HCT116 (cell line): ENCODE results near the gene AUP1. TPM values are rescaled to one million over a fixed set of nuclear protein-coding genes. Genes with fewer than 3 reads are reported as not detected.

ENCODE experiments used
- ATAC-seq: fragments of 200-7000 bp; cut with Tn5 transposase; 2 replicates; pipeline ENCODE4 v1.9.1; 2020; ENCODE audit warnings: mild to moderate bottlenecking, moderate library complexity
- BruUV-seq: library from RNA; stranded (reverse); fragments of 400-500 nt; replicated peaks from 2 replicates; lab custom pipeline; 2021; lab: Mats Ljungman, UMichigan
- CTCF ChIA-PET: fragments of 300-600 bp; sonication (Branson Sonifier 250); formaldehyde crosslinking; loops from one replicate; lab custom pipeline; 2021; ENCODE audit warnings: antibody characterized with exemption; lab: Charles Lee
- POLR2A ChIA-PET: fragments of 300-600, 350-600 bp; sonication (Branson Sonifier 250); formaldehyde crosslinking; loops from one replicate; lab custom pipeline; 2021; ENCODE audit warnings: antibody characterized with exemption; lab: Charles Lee
- RAD21 ChIA-PET, 2 experiments: fragments of 300-600 bp; sonication (Branson Sonifier 250); formaldehyde crosslinking; loops; one replicate each; lab custom pipeline; 2023; ENCODE audit warnings: low total read pairs in 2 of 2; ENCODE audit not compliant: uncharacterized antibody in 2 of 2, unreplicated experiment in 2 of 2, low non-redundant PET in 1 of 2; lab: Charles Lee
- DNase-seq: peaks from one replicate; pipeline ENCODE4 v3.0.0-alpha.2; 2010; ENCODE audit warnings: low read depth, low spot score
- H2AFZ ChIP-seq: fragments of 200-600 bp; shearing (Covaris generic), sonication (generic); 2 replicates; pipeline ENCODE4 v1.6.1; 2017; ENCODE audit warnings: low read depth, mixed run types, mixed read lengths, antibody characterized with exemption, low read length; ENCODE audit not compliant: poor library complexity, severe bottlenecking
- H3K27ac ChIP-seq: 2 replicates; pipeline ENCODE4 v1.5.1; 2012; ENCODE audit warnings: low read depth, low read length
- H3K27me3 ChIP-seq: fragments of 200-600 bp; sonication (generic); 2 replicates; pipeline ENCODE4 v1.6.1; 2016; ENCODE audit warnings: mixed run types, low read length, mixed read lengths; ENCODE audit not compliant: insufficient read depth
- H3K36me3 ChIP-seq, 2 experiments: fragments of 200-500 bp in 1 of 2; fragments of 200-600 bp in 1 of 2; sonication (Bioruptor generic) in 1 of 2; sonication (generic) in 1 of 2; 2 replicates each; pipeline versions ENCODE4 v1.5.1 to v1.6.1; 2014 to 2016; ENCODE audit warnings: low read length in 2 of 2, inconsistent platforms in 1 of 2, mixed read lengths in 1 of 2, mixed run types in 1 of 2; ENCODE audit not compliant: insufficient read depth in 2 of 2, control insufficient read depth in 1 of 2
- H3K4me1 ChIP-seq, 2 experiments: fragments of 200-600 bp in 1 of 2; sonication (generic) in 1 of 2; 2 replicates each; pipeline versions ENCODE4 v1.5.1 to v1.6.1; 2012 to 2017; ENCODE audit warnings: low read length in 2 of 2, inconsistent platforms in 1 of 2, mild to moderate bottlenecking in 1 of 2, mixed read lengths in 1 of 2, mixed run types in 1 of 2, moderate library complexity in 1 of 2; ENCODE audit not compliant: insufficient read depth in 2 of 2, control insufficient read depth in 1 of 2
- H3K4me2 ChIP-seq: fragments of 200-600 bp; sonication (generic); 2 replicates; pipeline ENCODE4 v1.6.1; 2017; ENCODE audit warnings: mixed run types, low read length, mixed read lengths
- H3K4me3 ChIP-seq, 2 experiments: fragments of 200-600 bp in 1 of 2; sonication (generic) in 1 of 2; replicated peaks in 1 of 2; 2 replicates each; pipeline ENCODE4 v1.5.1; 2011 to 2016; ENCODE audit warnings: low read length in 2 of 2, control low read depth in 1 of 2, low read depth in 1 of 2, mild to moderate bottlenecking in 1 of 2, mixed read lengths in 1 of 2, mixed run types in 1 of 2
- H3K79me2 ChIP-seq: fragments of 200-600 bp; sonication (generic); 2 replicates; pipeline ENCODE4 v1.6.1; 2017; ENCODE audit warnings: mild to moderate bottlenecking, mixed run types, low read length, moderate library complexity, mixed read lengths; ENCODE audit not compliant: insufficient read depth
- H3K9ac ChIP-seq: fragments of 200-600 bp; sonication (generic); 2 replicates; pipeline ENCODE4 v1.6.1; 2016; ENCODE audit warnings: low read length, mixed read lengths
- H3K9me2 ChIP-seq: fragments of 200-600 bp; sonication (generic), shearing (Covaris generic); 2 replicates; pipeline ENCODE4 v1.6.1; 2017; ENCODE audit warnings: mixed run types, mild to moderate bottlenecking, moderate library complexity; ENCODE audit not compliant: insufficient read depth
- H3K9me3 ChIP-seq, 2 experiments: fragments of 200-500 bp in 1 of 2; fragments of 200-600 bp in 1 of 2; sonication (Bioruptor generic) in 1 of 2; sonication (generic) in 1 of 2; 2 replicates each; pipeline ENCODE4 v1.6.1; 2014 to 2017; ENCODE audit warnings: low read length in 2 of 2, mixed read lengths in 2 of 2, inconsistent platforms in 1 of 2, low read depth in 1 of 2, mild to moderate bottlenecking in 1 of 2, mixed run types in 1 of 2, moderate library complexity in 1 of 2; ENCODE audit not compliant: control insufficient read depth in 1 of 2, insufficient read depth in 1 of 2
- H4K20me1 ChIP-seq: fragments of 200-600 bp; sonication (generic), shearing (Covaris generic); 2 replicates; pipeline ENCODE4 v1.6.1; 2017; ENCODE audit warnings: mixed run types, mild to moderate bottlenecking, moderate library complexity; ENCODE audit not compliant: insufficient read depth
- CEBPB ChIP-seq: IDR thresholded peaks from 2 replicates; pipeline ENCODE4 v1.6.1; 2012; ENCODE audit warnings: low read depth
- EGR1 ChIP-seq: IDR thresholded peaks from 2 replicates; pipeline ENCODE4 v1.6.1; 2012; ENCODE audit warnings: low read depth
- FOSL1 ChIP-seq: IDR thresholded peaks from 2 replicates; pipeline ENCODE4 v1.6.1; 2012; ENCODE audit warnings: low read depth
- JUND ChIP-seq: IDR thresholded peaks from 2 replicates; pipeline ENCODE4 v1.6.1; 2012
- POLR2AphosphoS5 ChIP-seq: IDR thresholded peaks from 2 replicates; pipeline ENCODE4 v1.6.1; 2011; ENCODE audit warnings: mild to moderate bottlenecking, low read depth, low read length, moderate library complexity
- SIN3A ChIP-seq: IDR thresholded peaks from 2 replicates; pipeline ENCODE4 v1.6.1; 2012; ENCODE audit warnings: low read depth
- SRF ChIP-seq: IDR thresholded peaks from 2 replicates; pipeline ENCODE4 v1.6.1; 2012; ENCODE audit warnings: low read depth
- YY1 ChIP-seq: IDR thresholded peaks from 2 replicates; pipeline ENCODE4 v1.6.1; 2011; ENCODE audit warnings: low read length, low read depth, moderate library complexity, mild to moderate bottlenecking; ENCODE audit not compliant: insufficient replicate concordance; ENCODE audit errors: extremely low read depth
- intact Hi-C: fragments of 100-400 bp; cut with micrococcal nuclease; formaldehyde crosslinking; loops from 2 replicates; pipeline ENCODE4 v1.10.0; 2022
- total RNA-seq: library from RNA; stranded (reverse); gene quantifications from one replicate; pipeline ENCODE4 v1.2.1, GENCODE V29; 2021; ENCODE audit not compliant: unreplicated experiment

The AUP1 gene
- total RNA-seq, 1 experiment from 2014 or later: 116 TPM

DNA sequence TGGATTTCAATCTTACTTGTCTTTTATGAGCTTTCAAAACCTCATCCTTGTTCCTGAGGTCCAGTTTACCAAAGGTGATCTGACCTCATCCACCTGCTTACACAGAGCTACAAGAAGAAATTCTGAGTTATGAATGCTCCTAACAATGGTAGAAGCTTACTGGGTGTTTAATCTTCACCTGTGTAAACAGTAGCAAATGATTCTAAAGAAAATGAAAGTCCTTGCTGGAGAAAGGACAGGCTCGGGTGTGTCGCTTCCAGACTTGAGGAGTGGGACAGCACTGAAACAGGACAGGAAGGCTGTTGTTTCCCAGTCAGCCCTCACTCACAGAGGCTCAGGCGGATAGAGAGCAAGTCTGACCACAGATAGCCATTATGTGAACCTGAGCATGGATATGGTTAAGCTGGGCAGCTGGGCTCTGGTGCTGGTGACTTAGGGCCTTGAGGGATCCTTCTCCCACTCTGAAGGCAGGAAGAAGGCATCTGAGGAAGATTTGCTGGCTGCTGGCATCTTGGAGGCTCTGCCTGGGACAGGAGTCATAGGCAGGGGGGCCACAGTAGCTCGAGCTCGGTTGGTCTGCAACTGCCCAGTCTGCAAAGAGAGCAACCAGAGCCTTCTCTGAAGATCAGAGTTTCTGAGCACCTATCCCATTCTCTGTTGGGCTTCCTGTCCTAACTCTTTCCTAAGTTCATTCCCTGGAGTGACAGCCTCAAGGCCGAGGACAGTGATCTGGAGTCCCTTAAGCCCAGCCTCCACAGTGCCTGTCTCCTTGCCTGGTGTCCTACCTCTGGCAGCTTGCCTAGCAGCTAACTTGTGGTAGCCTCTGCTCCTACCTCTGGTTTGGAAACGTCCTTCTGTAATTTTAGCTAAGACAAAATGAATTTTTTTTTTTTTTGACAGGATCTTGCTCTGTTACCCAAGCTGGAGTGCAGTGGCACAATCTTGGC, 29.1 kb upstream of the AUP1 start (continued):
- TF ChIP-seq SRF (no peak), CEBPB (no peak)

DNA sequence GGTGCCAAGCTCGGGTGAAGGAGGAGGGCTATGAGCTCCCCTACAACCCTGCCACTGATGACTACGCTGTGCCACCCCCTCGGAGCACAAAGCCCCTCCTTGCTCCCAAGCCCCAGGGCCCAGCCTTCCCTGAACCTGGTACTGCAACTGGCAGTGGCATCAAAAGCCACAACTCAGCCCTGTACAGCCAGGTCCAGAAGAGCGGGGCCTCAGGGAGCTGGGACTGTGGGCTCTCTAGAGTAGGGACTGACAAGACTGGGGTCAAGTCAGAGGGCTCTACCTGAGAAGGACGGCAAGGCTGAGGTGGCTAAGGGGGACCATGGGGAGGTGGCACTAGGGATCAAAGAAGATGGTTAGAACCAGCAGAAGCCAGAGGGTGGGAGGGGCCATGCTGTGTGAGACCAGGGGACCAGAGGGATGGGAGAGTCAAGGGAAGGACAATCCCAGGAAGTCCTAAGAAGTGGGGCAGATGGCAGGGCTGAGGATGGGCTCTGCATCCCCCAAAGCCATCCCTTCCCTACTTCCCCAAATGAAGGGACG, 27.4 kb upstream of the AUP1 start:
- H3K4me2 ChIP-seq: no peak overlapping the region
- no peak for TF ChIP-seq FOSL1
- no peak for TF ChIP-seq YY1
- no peak for TF ChIP-seq POLR2AphosphoS5
- TF ChIP-seq JUND: no peak
- no peak for TF ChIP-seq EGR1
- no peak for TF ChIP-seq SIN3A
- H3K36me3 ChIP-seq: peaks cover 7 to 9% of the 10 kb centered on the region in 2 experiments; a peak in 3 of 4 replicates
- intact Hi-C loops: no loop called here
- CTCF ChIA-PET: no interaction called here
- H2AFZ ChIP-seq: no peak overlapping the region
- no peaks in the 10 kb centered on the region for H3K9me2 ChIP-seq
- no peaks in the 10 kb centered on the region for H4K20me1 ChIP-seq
- ATAC-seq (no peak), DNase-seq (no peak)
- H3K4me1 ChIP-seq: peaks cover 10 to 38% of the 10 kb centered on the region in 2 experiments; a peak in 3 of 4 replicates
- H3K79me2 ChIP-seq: peaks cover 8% of the 10 kb centered on the region; the same call in 1 of the 2 replicates
- H3K4me3 ChIP-seq: no peak overlapping the region
- RAD21 ChIA-PET: no interaction called here
- BruUV-seq: no TSS peak
- no peaks in the 10 kb centered on the region for H3K27me3 ChIP-seq
- no peak overlapping the region for H3K27ac ChIP-seq
- POLR2A ChIA-PET: no interaction called here
- H3K9ac ChIP-seq: no peak overlapping the region
- no peaks in the 10 kb centered on the region for H3K9me3 ChIP-seq
